ENCODE results near the gene TLK2. TPM values are rescaled to one million over a fixed set of nuclear protein-coding genes. Genes with fewer than 3 reads are reported as not detected.
"Not testable (repeated sequence)": the region's sequence is repeated elsewhere in the genome, so short reads cannot be mapped to it uniquely, and the experiment has no call there.

The TLK2 gene
- polyA plus RNA-seq, 2 of the 4 experiments (the other 2 are of a cell fraction) = 30.4 to 68.7 TPM

DNA sequence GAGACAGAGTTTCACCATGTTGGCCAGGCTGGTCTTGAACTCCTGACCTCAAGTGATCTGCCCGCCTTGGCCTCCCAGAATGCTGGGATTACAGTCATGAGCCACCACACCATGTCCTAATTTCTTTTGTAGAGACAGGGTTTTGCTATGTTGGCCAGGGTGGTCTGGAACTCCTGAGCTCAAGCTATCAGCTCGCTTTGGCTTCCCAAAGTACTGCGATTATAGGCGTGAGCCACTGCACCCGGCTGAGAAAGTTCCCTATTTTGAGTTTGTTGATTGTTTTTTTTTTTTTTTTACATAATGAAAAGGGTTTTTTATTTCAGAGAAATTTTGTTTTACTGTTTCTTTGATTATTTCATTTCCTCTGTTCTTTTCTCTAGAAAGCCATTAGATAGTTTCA lies 67.4 kb downstream of the TLK2 start:
- ATAC-seq; H3K27ac ChIP-seq; CTCF ChIA-PET; H3K9me3 ChIP-seq; H3K4me1 ChIP-seq; DNase-seq (ENCODE audit: low read depth in 1 of 2, low spot score in 1 of 2); POLR2A ChIA-PET; H3K4me2 ChIP-seq; FAIRE-seq; H3K4me3 ChIP-seq: not testable (repeated sequence)
- WGBS (ENCODE audit: missing lambda C conversion rate) = 89% methylated on average over 5 of the region's 5 CpGs

- POLR2A ChIA-PET = not testable (repeated sequence)
- ATAC-seq (peak; percentile 96 to 99), FAIRE-seq (peak; percentile 99)
Measured at GRCh38 chr17:62552851-62553659, 74.4 kb downstream of the TLK2 start.

DNA sequence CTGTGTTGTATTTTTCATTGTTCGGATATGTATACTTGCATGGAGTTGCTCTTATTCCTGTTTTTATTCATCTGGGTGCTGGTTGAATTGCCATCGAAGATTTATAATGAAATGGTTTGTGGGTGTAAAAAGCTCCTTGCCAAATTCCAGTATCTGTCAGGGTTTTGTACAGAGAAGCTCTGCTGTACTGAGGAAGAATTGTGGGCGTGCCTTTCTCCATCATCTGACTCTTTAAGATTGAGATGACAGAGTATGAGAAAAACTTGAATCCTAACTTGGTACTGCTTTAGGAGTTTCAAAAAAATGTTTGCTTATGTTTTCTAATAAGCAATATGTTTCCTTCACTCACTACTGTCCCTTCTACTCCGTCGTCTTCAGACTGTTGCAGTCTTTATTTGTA lies 78.9 kb downstream of the TLK2 start:
- H3K4me3 ChIP-seq; DNase-seq (ENCODE audit: low read depth in 1 of 2, low spot score in 1 of 2); POLR2A ChIA-PET; H3K4me2 ChIP-seq; H3K9me3 ChIP-seq; ATAC-seq; FAIRE-seq; H3K27ac ChIP-seq: not testable (repeated sequence)
- CTCF ChIA-PET = interaction anchor here (1.1 to 2.0 kb wide), 2 partner anchors 35 to 71 kb away, joined by 3 to 5 read pairs; no protein-coding TSS in a partner anchor
- H3K4me1 ChIP-seq = peaks cover 49% of the 10 kb centered on the region
- WGBS (ENCODE audit: missing lambda C conversion rate) = 89% methylated on average over 5 of the region's 5 CpGs

More at GRCh38 chr17:62552851-62553659, 74.4 kb downstream of the TLK2 start:
- CTCF ChIA-PET = interaction anchor here (0.7 to 1.0 kb wide), 27 partner anchors 10 to 148 kb away, joined by 3 to 7 read pairs (median 4); no protein-coding TSS in a partner anchor
- WGBS (ENCODE audit: missing lambda C conversion rate) = 1% methylated on average over 4 of the region's 4 CpGs
- H3K27ac ChIP-seq = peak overlapping the region in 1 of 2 experiments; percentile 66; a peak in 3 of 6 replicates
- H3K4me2 ChIP-seq = peak overlapping the region; percentile 56
- H3K4me3 ChIP-seq, H3K9me3 ChIP-seq: not testable (repeated sequence)
- peak in 1 of 2 experiments; percentile 49 for DNase-seq (ENCODE audit: low read depth in 1 of 2, low spot score in 1 of 2)
- H3K4me1 ChIP-seq = peaks cover 21% of the 10 kb centered on the region
- TF ChIP-seq RAD21 (conservative IDR thresholded peaks at IDR 0.05 in 1 of 2, IDR thresholded peaks at IDR 0.05 in 1 of 2) = peak; percentile 60 to 64; a peak in 4 of 5 replicates
- TF ChIP-seq, protein P1, sequence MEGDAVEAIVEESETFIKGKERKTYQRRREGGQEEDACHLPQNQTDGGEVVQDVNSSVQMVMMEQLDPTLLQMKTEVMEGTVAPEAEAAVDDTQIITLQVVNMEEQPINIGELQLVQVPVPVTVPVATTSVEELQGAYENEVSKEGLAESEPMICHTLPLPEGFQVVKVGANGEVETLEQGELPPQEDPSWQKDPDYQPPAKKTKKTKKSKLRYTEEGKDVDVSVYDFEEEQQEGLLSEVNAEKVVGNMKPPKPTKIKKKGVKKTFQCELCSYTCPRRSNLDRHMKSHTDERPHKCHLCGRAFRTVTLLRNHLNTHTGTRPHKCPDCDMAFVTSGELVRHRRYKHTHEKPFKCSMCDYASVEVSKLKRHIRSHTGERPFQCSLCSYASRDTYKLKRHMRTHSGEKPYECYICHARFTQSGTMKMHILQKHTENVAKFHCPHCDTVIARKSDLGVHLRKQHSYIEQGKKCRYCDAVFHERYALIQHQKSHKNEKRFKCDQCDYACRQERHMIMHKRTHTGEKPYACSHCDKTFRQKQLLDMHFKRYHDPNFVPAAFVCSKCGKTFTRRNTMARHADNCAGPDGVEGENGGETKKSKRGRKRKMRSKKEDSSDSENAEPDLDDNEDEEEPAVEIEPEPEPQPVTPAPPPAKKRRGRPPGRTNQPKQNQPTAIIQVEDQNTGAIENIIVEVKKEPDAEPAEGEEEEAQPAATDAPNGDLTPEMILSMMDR (IDR thresholded peaks at IDR 0.05) = peak; percentile 67
- TF ChIP-seq SMC3 (IDR thresholded peaks at IDR 0.05) = peak; percentile 52; the same call in 2 of the 3 replicates

DNA sequence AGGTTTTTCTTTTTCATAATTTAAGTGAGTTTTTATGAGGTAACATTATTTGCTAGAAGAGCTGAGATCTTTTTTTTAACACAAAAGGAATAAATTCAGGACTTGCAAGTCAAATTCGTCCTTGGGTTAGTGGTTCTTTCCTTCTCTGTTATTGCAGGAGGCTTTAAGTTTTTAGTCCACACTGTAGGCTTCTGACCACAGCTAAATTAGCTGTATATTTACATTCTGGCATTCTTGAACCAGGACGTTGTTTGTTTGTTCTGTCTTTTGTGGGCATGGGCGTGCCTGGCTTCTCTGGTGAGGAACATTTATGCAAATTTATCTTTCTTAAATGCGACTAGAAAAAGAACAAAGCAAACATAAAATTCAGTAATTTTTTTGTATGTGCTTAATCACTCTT lies 80.3 kb downstream of the TLK2 start:
- ATAC-seq (peak in 1 of 2 experiments; percentile 73; a peak in 3 of 6 replicates), DNase-seq (ENCODE audit: low read depth in 1 of 2, low spot score in 1 of 2) (peak in 1 of 2 experiments; percentile 20)
- WGBS (ENCODE audit: missing lambda C conversion rate) = 7% methylated on average over 4 of the region's 4 CpGs
- H3K4me3 ChIP-seq, FAIRE-seq, H3K9me3 ChIP-seq, POLR2A ChIA-PET: not testable (repeated sequence)
- Histone ChIP-seq H3K4me2 (peak overlapping the region; percentile 70), H3K27ac (peak overlapping the region; percentile 27 to 52; a peak in 2 of 6 replicates), H3K4me1 (peaks cover 63% of the 10 kb centered on the region)
- CTCF ChIA-PET = interaction anchor here (1.0 to 2.0 kb wide), 4 partner anchors 27 to 69 kb away, joined by 3 to 5 read pairs (median 4); no protein-coding TSS in a partner anchor

- H3K27ac ChIP-seq; FAIRE-seq; POLR2A ChIA-PET; H3K4me2 ChIP-seq; DNase-seq (ENCODE audit: low read depth in 1 of 2, low spot score in 1 of 2); H3K4me3 ChIP-seq; CTCF ChIA-PET; ATAC-seq; H3K9me3 ChIP-seq: not testable (repeated sequence)
- peaks cover 79% of the 10 kb centered on the region for H3K4me1 ChIP-seq
- 96% methylated on average over 1 of the region's 2 CpGs for WGBS (ENCODE audit: missing lambda C conversion rate)
Measured at GRCh38 chr17:62560971-62561370, 82.3 kb downstream of the TLK2 start.

- no peak overlapping the region for H3K4me3 ChIP-seq
- peak overlapping the region; percentile 38 for H3K4me2 ChIP-seq
- WGBS (ENCODE audit: missing lambda C conversion rate) = 0% methylated on average over 1 of the region's 1 CpG
- peak in 1 of 2 experiments; percentile 18; a peak in 1 of 6 replicates for ATAC-seq
- peak in 1 of 2 experiments; percentile 72 for DNase-seq (ENCODE audit: low read depth in 1 of 2, low spot score in 1 of 2)
- POLR2A ChIA-PET = interaction anchor here (0.6 kb wide), 1 partner anchor 142 kb away, joined by 3 read pairs; no protein-coding TSS in a partner anchor
- peak; percentile 13 for FAIRE-seq
- H3K27ac ChIP-seq = peak overlapping the region in 1 of 2 experiments; percentile 30; a peak in 1 of 6 replicates
- CTCF ChIA-PET = interaction anchor here (0.7 to 1.8 kb wide), 3 partner anchors 10 to 58 kb away, joined by 4 to 6 read pairs (median 6); no protein-coding TSS in a partner anchor
- H3K4me1 ChIP-seq = peaks cover 71% of the 10 kb centered on the region
- TF ChIP-seq, protein P2, sequence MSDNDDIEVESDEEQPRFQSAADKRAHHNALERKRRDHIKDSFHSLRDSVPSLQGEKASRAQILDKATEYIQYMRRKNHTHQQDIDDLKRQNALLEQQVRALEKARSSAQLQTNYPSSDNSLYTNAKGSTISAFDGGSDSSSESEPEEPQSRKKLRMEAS (IDR thresholded peaks at IDR 0.05) = peak; percentile 36
- TF ChIP-seq POLR2AphosphoS2 (conservative IDR thresholded peaks at IDR 0.05; ENCODE audit: low read length) = no peak
- peak; percentile 43 for TF ChIP-seq FOSL2 (IDR thresholded peaks at IDR 0.05)
- peak; percentile 88 for TF ChIP-seq FOSL2 (CRISPR knock-in tag; IDR thresholded peaks at IDR 0.05)
- TF ChIP-seq JUNB (IDR thresholded peaks at IDR 0.05) = peak; percentile 60
- no peaks in the 10 kb centered on the region for H3K9me3 ChIP-seq
Measured at GRCh38 chr17:62562656-62563055, 84.0 kb downstream of the TLK2 start.
